Activated naive CD4-positive, alpha-beta T cell treated with anti-CD3 and anti-CD28 coated beads, Interleukin-2, amount 10 ng/mL, durations not matched to agents 7 days and 5 days (primary cell): Measurements from ENCODE around the gene CD33.
"Not testable (repeated sequence)": the region's sequence is repeated elsewhere in the genome, so short reads cannot be mapped to it uniquely, and the experiment has no call there.

ENCODE experiments used
- CTCF ChIA-PET: fragments of 350-600 bp; sonication (Branson Sonifier 250); formaldehyde crosslinking; loops from one replicate; lab custom pipeline; 2021; ENCODE audit warnings: antibody characterized with exemption; lab: Charles Lee
- DNase-seq: peaks from one replicate; pipeline ENCODE4 v3.0.0-alpha.2; 2020
- H3K27ac Mint-ChIP-seq: one replicate; pipeline ENCODE4 v1.8.0; 2021; ENCODE audit warnings: mild to moderate bottlenecking, moderate library complexity, mixed read lengths
- H3K27me3 Mint-ChIP-seq: one replicate; pipeline ENCODE4 v1.8.0; 2021; ENCODE audit warnings: mild to moderate bottlenecking, mixed read lengths
- H3K36me3 Mint-ChIP-seq: one replicate; pipeline ENCODE4 v1.8.0; 2021; ENCODE audit warnings: mixed read lengths
- H3K4me1 Mint-ChIP-seq: one replicate; pipeline ENCODE4 v1.8.0; 2021; ENCODE audit warnings: mixed read lengths
- H3K4me3 Mint-ChIP-seq: one replicate; pipeline ENCODE4 v1.8.0; 2021; ENCODE audit warnings: mild to moderate bottlenecking, moderate library complexity, mixed read lengths
- H3K9me3 Mint-ChIP-seq: one replicate; pipeline ENCODE4 v1.8.0; 2021; ENCODE audit warnings: mixed read lengths

CD33 gene

DNA sequence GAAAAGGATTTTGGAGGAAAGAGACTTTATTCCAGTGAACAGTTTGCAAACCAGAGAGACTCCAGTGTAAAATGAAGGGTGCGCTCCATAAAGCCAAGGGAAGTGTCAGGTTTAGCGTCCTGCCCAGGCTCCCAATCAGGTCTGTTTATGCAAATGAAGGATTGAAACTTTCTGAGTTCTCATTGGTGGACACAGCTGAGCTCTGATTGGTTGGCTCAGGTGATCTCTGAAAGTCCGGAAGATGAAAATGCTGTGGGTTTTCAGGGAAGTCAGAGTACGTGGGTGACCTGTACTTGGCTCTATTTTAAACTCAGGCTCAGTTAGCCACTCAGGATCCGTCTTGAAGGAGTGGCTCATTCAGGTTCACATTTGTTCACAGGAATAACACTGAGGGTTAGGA, 28.7 kb upstream of the CD33 start:
- Mint-ChIP-seq H3K4me3 (no peak overlapping the region), H3K27me3 (peaks cover 43% of the 10 kb centered on the region), H3K27ac (no peak overlapping the region), H3K4me1 (peaks cover 5% of the 10 kb centered on the region), H3K9me3 (no peaks in the 10 kb centered on the region), H3K36me3 (no peaks in the 10 kb centered on the region)
- CTCF ChIA-PET = no interaction called here
- DNase-seq = no peak

DNA sequence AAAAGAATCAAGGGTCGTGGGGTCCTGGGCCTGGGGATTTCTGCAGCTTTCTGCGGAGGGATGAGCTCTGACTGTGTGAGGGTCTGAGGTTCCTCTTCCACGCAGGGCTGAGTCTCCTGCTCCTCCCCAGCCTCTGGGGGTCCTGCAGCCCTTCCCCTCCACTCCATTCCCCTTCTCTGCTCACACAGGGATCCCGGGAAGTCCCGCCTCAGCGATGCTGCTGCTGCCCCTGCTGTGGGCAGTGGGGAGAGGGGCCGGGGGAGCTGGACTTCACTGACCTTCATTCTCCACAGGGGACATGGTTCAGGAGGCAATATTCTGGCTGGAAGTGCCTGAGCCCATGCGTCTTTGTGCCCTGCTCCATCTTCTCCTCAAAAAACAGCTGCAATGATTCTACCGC, 26.2 kb upstream of the CD33 start:
- CTCF ChIA-PET = no interaction called here
- DNase-seq = no peak
- H3K9me3 Mint-ChIP-seq = no peaks in the 10 kb centered on the region
- peaks cover 57% of the 10 kb centered on the region for H3K27me3 Mint-ChIP-seq
- H3K27ac Mint-ChIP-seq = no peak overlapping the region
- H3K36me3 Mint-ChIP-seq = no peaks in the 10 kb centered on the region
- no peak overlapping the region for H3K4me3 Mint-ChIP-seq
- peaks cover 5% of the 10 kb centered on the region for H3K4me1 Mint-ChIP-seq

- Mint-ChIP-seq H3K4me1 (peaks cover 8% of the 10 kb centered on the region), H3K36me3 (no peaks in the 10 kb centered on the region), H3K9me3 (no peaks in the 10 kb centered on the region), H3K27me3 (peaks cover 44% of the 10 kb centered on the region), H3K27ac (no peak overlapping the region), H3K4me3 (no peak overlapping the region)
- CTCF ChIA-PET = no interaction called here
- no peak for DNase-seq
Measured at GRCh38 chr19:51200071-51200666, 24.7 kb upstream of the CD33 start.

DNA sequence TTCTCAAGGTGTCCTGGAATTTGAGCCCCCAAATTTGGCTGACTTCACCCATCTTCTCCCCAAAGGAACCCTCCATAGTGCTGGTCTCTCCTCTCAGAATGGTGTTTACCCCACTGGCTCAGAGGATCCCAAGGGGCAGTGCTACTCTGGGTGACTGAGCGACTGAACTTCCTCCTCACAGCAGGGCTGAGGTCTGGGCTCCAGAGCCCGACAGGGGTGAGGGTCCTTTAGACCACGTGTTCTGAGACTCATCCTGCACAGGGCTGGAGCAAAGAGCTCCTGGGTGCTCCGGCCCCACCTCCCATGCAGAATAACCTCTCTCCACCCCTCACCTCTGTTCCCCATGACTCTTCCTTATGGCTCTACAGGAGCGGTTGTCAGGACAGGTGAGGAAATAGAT, 23.2 kb upstream of the CD33 start:
- H3K36me3 Mint-ChIP-seq = no peaks in the 10 kb centered on the region
- H3K4me1 Mint-ChIP-seq = peaks cover 2% of the 10 kb centered on the region
- no peak overlapping the region for H3K4me3 Mint-ChIP-seq
- DNase-seq = no peak
- no peak overlapping the region for H3K27ac Mint-ChIP-seq
- CTCF ChIA-PET = no interaction called here
- no peaks in the 10 kb centered on the region for H3K9me3 Mint-ChIP-seq
- peaks cover 48% of the 10 kb centered on the region for H3K27me3 Mint-ChIP-seq

GRCh38 chr19:51203916-51204315, 21.0 kb upstream of the CD33 start:
- CTCF ChIA-PET = no interaction called here
- Mint-ChIP-seq H3K4me1 (peaks cover 6% of the 10 kb centered on the region), H3K27me3 (peaks cover 49% of the 10 kb centered on the region), H3K9me3 (no peaks in the 10 kb centered on the region), H3K27ac (no peak overlapping the region), H3K4me3 (no peak overlapping the region), H3K36me3 (no peaks in the 10 kb centered on the region)
- DNase-seq = no peak

- CTCF ChIA-PET = no interaction called here
- Mint-ChIP-seq H3K4me3 (no peak overlapping the region), H3K27me3 (peaks cover 52% of the 10 kb centered on the region)
Measured at GRCh38 chr19:51204321-51204720, 20.6 kb upstream of the CD33 start.

GRCh38 chr19:51207747-51208146, 17.1 kb upstream of the CD33 start:
- CTCF ChIA-PET = no interaction called here
- Mint-ChIP-seq H3K9me3 (no peaks in the 10 kb centered on the region), H3K36me3 (no peaks in the 10 kb centered on the region), H3K4me1 (peaks cover 24% of the 10 kb centered on the region), H3K4me3 (no peak overlapping the region), H3K27me3 (peaks cover 45% of the 10 kb centered on the region), H3K27ac (no peak overlapping the region)
- DNase-seq = no peak

More at GRCh38 chr19:51204321-51204720, 20.6 kb upstream of the CD33 start:
- no peaks in the 10 kb centered on the region for H3K36me3 Mint-ChIP-seq
- DNase-seq = no peak
- H3K9me3 Mint-ChIP-seq = no peaks in the 10 kb centered on the region
- H3K27ac Mint-ChIP-seq = no peak overlapping the region
- peaks cover 6% of the 10 kb centered on the region for H3K4me1 Mint-ChIP-seq

DNA sequence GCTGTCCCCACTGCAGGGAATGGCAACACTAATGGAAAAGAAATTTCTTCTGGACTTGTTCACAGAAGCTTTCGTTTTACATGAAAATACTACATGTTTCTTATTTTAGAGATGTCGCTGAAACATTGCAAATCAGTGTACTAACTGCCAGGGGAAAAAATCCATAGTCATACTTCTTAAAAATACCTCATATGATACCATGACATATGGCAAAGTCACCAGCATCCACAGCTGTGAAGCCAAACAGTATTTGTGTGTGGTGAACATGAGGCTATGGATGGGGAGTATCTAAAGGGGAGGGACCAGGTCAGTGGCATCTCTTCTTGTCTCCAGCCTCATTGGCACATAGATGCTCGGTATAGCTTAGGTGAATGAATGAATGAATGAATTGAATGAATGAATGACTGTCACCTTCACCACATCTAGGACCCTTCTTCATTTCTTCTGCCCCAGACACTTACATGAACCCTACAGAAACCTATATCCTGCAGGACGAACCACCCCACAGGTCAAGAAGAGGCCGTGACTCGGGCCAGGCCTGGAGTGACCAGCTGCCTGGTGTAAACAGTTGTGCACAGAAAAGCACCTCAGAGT, 14.6 kb upstream of the CD33 start:
- Mint-ChIP-seq H3K4me3 (no peak overlapping the region), H3K9me3 (no peaks in the 10 kb centered on the region), H3K27me3 (peaks cover 47% of the 10 kb centered on the region), H3K4me1 (peaks cover 22% of the 10 kb centered on the region), H3K36me3 (no peaks in the 10 kb centered on the region), H3K27ac (no peak overlapping the region)
- CTCF ChIA-PET = no interaction called here
- DNase-seq = no peak

DNA sequence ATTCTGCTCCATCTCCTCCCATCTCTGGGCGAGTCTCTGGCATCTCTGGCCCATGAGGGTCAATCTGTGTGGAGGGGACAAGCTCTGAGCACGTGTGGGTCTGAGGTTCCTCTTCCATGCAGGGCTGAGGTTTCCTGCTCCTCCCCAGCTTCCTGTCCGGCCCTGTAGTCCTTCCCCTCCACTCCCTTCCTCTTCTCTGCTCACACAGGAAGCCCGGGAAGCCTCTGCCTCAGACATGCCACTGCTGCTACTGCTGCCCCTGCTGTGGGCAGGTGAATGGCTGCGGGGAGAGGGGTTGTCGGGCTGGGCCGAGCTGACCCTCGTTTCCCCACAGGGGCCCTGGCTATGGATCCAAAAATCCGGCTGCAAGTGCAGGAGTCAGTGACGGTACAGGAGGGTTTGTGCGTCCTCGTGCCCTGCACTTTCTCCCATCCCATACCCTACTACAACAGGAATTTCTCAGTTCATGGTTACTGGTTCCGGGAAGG, 14.0 kb upstream of the CD33 start:
- H3K4me3 Mint-ChIP-seq = not testable (repeated sequence)

DNA sequence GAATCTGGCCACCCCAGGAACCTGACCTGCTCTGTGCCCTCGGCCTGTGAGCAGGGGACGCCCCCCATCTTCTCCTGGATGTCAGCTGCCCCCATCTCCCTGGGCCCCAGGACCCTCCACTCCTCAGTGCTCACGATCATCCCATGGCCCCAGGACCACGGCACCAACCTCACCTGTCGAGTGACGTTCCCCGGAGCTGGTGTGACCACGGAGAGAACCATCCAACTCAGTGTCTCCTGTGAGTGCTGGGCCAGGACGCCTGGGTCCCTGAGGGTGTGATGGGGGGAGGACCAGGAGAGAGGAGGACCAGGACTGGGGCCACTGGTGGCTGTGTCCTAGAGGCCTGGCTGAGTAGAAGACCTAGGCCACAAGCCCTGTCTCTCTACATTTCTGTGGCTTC, 13.0 kb upstream of the CD33 start:
- H3K4me3 Mint-ChIP-seq = no peak overlapping the region
- peaks cover 48% of the 10 kb centered on the region for H3K27me3 Mint-ChIP-seq
- H3K4me1 Mint-ChIP-seq = peaks cover 22% of the 10 kb centered on the region
- no peak overlapping the region for H3K27ac Mint-ChIP-seq
- no peaks in the 10 kb centered on the region for H3K36me3 Mint-ChIP-seq
- no peaks in the 10 kb centered on the region for H3K9me3 Mint-ChIP-seq
- no peak for DNase-seq
- CTCF ChIA-PET = no interaction called here

More for the DNA sequence above, 14.0 kb upstream of the CD33 start:
- peaks cover 50% of the 10 kb centered on the region for H3K27me3 Mint-ChIP-seq
- H3K27ac Mint-ChIP-seq, H3K9me3 Mint-ChIP-seq, CTCF ChIA-PET, H3K36me3 Mint-ChIP-seq, DNase-seq: not testable (repeated sequence)
- peaks cover 22% of the 10 kb centered on the region for H3K4me1 Mint-ChIP-seq

- Mint-ChIP-seq H3K36me3 (no peaks in the 10 kb centered on the region), H3K27me3 (peaks cover 41% of the 10 kb centered on the region), H3K4me3 (no peak overlapping the region), H3K27ac (no peak overlapping the region), H3K9me3 (no peaks in the 10 kb centered on the region), H3K4me1 (peaks cover 10% of the 10 kb centered on the region)
- CTCF ChIA-PET = no interaction called here
- DNase-seq = no peak
Measured at GRCh38 chr19:51219307-51219706, 5.6 kb upstream of the CD33 start.

DNA sequence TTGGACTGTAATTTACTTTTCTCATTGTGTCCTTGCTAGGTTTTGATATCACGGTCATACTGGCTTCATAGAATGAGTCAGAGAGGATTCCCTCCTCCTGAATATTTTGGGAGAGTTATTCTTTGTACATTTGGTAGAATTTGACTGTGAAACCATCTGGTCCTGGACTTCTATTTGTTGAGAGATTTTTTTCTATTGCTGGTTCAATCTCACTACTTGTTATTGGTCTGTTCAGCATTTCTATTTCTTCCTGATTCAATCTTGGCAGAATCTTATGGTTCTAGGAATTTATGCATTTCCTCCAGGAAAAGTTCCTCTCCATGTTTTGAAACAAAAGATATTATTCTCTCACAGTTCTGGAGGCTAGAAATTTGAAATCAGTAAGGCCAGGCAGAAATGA, 4.9 kb upstream of the CD33 start:
- peaks cover 48% of the 10 kb centered on the region for H3K27me3 Mint-ChIP-seq
- H3K9me3 Mint-ChIP-seq = no peaks in the 10 kb centered on the region
- no peak overlapping the region for H3K27ac Mint-ChIP-seq
- CTCF ChIA-PET = no interaction called here
- no peak for DNase-seq
- H3K36me3 Mint-ChIP-seq = no peaks in the 10 kb centered on the region
- H3K4me3 Mint-ChIP-seq = no peak overlapping the region
- H3K4me1 Mint-ChIP-seq = peaks cover 16% of the 10 kb centered on the region

- Mint-ChIP-seq H3K9me3 (no peaks in the 10 kb centered on the region), H3K4me3 (no peak overlapping the region), H3K27ac (no peak overlapping the region), H3K4me1 (peaks cover 26% of the 10 kb centered on the region), H3K36me3 (no peaks in the 10 kb centered on the region), H3K27me3 (peaks cover 50% of the 10 kb centered on the region)
- CTCF ChIA-PET = no interaction called here
- no peak for DNase-seq
Measured at GRCh38 chr19:51220996-51221395, 3.9 kb upstream of the CD33 start.

GRCh38 chr19:51224163-51224641, 678 bp upstream of the CD33 start:
- peaks cover 2% of the 10 kb centered on the region for H3K36me3 Mint-ChIP-seq
- no peaks in the 10 kb centered on the region for H3K9me3 Mint-ChIP-seq
- CTCF ChIA-PET = interaction anchor here (1.1 kb wide), 1 partner anchor 35 kb away, joined by 3 read pairs; no protein-coding TSS in a partner anchor
- H3K27ac Mint-ChIP-seq = peak overlapping the region; percentile 83
- peaks cover 59% of the 10 kb centered on the region for H3K27me3 Mint-ChIP-seq
- DNase-seq = no peak
- H3K4me1 Mint-ChIP-seq = peaks cover 41% of the 10 kb centered on the region
- peak overlapping the region; percentile 47 for H3K4me3 Mint-ChIP-seq

DNA sequence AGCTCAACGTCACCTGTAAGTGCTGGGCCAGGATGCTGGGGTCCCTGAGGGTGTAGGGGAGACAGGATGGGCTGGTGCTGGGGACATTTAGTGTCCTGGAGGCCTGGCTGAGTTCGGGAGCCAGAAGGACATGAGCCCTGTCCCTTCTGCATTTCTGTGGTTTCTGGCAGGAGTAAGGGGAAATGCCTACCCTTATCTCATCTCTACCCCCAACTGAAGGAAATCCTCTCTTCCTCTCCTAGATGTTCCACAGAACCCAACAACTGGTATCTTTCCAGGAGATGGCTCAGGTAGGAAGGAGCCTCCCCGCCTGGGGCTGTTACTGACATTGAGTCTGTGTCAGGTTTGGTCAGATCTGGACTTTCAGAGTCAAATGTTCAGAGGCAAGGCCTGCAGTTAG, 1.2 kb downstream of the CD33 start:
- Mint-ChIP-seq H3K4me1 (peaks cover 41% of the 10 kb centered on the region), H3K27ac (peak overlapping the region; percentile 56), H3K9me3 (no peaks in the 10 kb centered on the region), H3K4me3 (peak overlapping the region; percentile 66), H3K36me3 (peaks cover 4% of the 10 kb centered on the region), H3K27me3 (peaks cover 56% of the 10 kb centered on the region)
- DNase-seq = no peak
- CTCF ChIA-PET = no interaction called here
